Mesendoderm (in vitro differentiated cells): ENCODE measurements around the gene CDH8.

Source experiments
- DNase-seq: peaks from one replicate; pipeline ENCODE4 v3.0.0; 2013
- H2AK5ac ChIP-seq: 2 replicates; pipeline ENCODE4 v1.6.1; 2013; ENCODE audit warnings: low read length, inconsistent platforms
- H2BK120ac ChIP-seq: 2 replicates; pipeline ENCODE4 v1.6.1; 2013; ENCODE audit warnings: low read depth, mild to moderate bottlenecking, low read length, moderate library complexity, mixed read lengths
- H2BK15ac ChIP-seq: replicated peaks from 2 replicates; pipeline ENCODE4 v1.6.1; 2013; ENCODE audit warnings: low read depth, mild to moderate bottlenecking, moderate library complexity
- H2BK5ac ChIP-seq: 2 replicates; pipeline ENCODE4 v1.6.1; 2013; ENCODE audit warnings: low read length, inconsistent platforms
- H3K18ac ChIP-seq: 2 replicates; pipeline ENCODE4 v1.6.1; 2013; ENCODE audit warnings: mild to moderate bottlenecking, low read length, mixed read lengths
- H3K23ac ChIP-seq: one replicate; pipeline ENCODE4 v1.6.1; 2013; ENCODE audit warnings: low read length
- H3K27ac ChIP-seq: 2 replicates; pipeline ENCODE4 v1.5.1; 2013; ENCODE audit warnings: low read depth, mild to moderate bottlenecking, inconsistent platforms, low read length, moderate library complexity
- H3K27me3 ChIP-seq: 2 replicates; pipeline ENCODE4 v1.6.1; 2013; ENCODE audit warnings: low read length, control low read depth, mild to moderate bottlenecking, inconsistent platforms; ENCODE audit not compliant: insufficient read depth, poor library complexity
- H3K36me3 ChIP-seq: 2 replicates; pipeline ENCODE4 v1.6.1; 2013; ENCODE audit warnings: low read length, inconsistent platforms; ENCODE audit not compliant: control insufficient read depth, insufficient read depth
- H3K4ac ChIP-seq: one replicate; pipeline ENCODE4 v1.6.1; 2013; ENCODE audit warnings: low read depth, mild to moderate bottlenecking, low read length, moderate library complexity
- H3K4me1 ChIP-seq: 2 replicates; pipeline ENCODE4 v1.6.1; 2013; ENCODE audit warnings: low read depth, low read length, inconsistent platforms; ENCODE audit not compliant: control insufficient read depth
- H3K4me2 ChIP-seq: 2 replicates; pipeline ENCODE4 v1.6.1; 2013; ENCODE audit warnings: low read length
- H3K4me3 ChIP-seq: 2 replicates; pipeline ENCODE4 v1.5.1; 2013; ENCODE audit warnings: mild to moderate bottlenecking, low read length
- H3K56ac ChIP-seq: one replicate; pipeline ENCODE4 v1.6.1; 2013; ENCODE audit warnings: low read length
- H3K79me1 ChIP-seq: 2 replicates; pipeline ENCODE4 v1.6.1; 2013; ENCODE audit warnings: low read length, inconsistent platforms
- H3K79me2 ChIP-seq: 2 replicates; pipeline ENCODE4 v1.6.1; 2013; ENCODE audit warnings: mild to moderate bottlenecking, low read length; ENCODE audit not compliant: control insufficient read depth, insufficient read depth
- H3K9ac ChIP-seq: 2 replicates; pipeline ENCODE4 v1.6.1; 2013; ENCODE audit warnings: low read length, inconsistent platforms
- H4K5ac ChIP-seq: one replicate; pipeline ENCODE4 v1.6.1; 2013; ENCODE audit warnings: low read length
- H4K8ac ChIP-seq: one replicate; pipeline ENCODE4 v1.6.1; 2013; ENCODE audit warnings: low read depth, mild to moderate bottlenecking, control low read depth, low read length, moderate library complexity
- WGBS: extraction: QIAGEN DNeasy Blood & Tissue Kit; methylation state at CpG from one replicate; pipeline ENCODE4 v1.1.7; 2013; ENCODE audit warnings: low lambda C conversion rate, missing lambda C conversion rate; ENCODE audit not compliant: insufficient coverage; ENCODE audit errors: extremely low coverage; 5-methylcytosine and 5-hydroxymethylcytosine counted together

CDH8 gene

GRCh38 chr16:61653544-61653943 is 382.7 kb downstream of the CDH8 start:
- Histone ChIP-seq H2BK15ac (no peak overlapping the region), H3K27ac (no peak overlapping the region), H3K4me1 (no peaks in the 10 kb centered on the region), H3K23ac (no peak overlapping the region), H2BK5ac (no peak overlapping the region), H2AK5ac (no peak overlapping the region), H3K36me3 (no peaks in the 10 kb centered on the region), H3K4ac (no peak overlapping the region), H2BK120ac (no peak overlapping the region), H4K8ac (no peak overlapping the region), H4K5ac (no peak overlapping the region), H3K79me2 (no peaks in the 10 kb centered on the region), H3K4me2 (no peak overlapping the region), H3K4me3 (no peak overlapping the region), H3K27me3 (no peaks in the 10 kb centered on the region), H3K18ac (no peak overlapping the region), H3K79me1 (no peaks in the 10 kb centered on the region), H3K9ac (no peak overlapping the region), H3K56ac (no peak overlapping the region)
- WGBS: no CpG with 5 or more reads among the region's 7 CpGs
- DNase-seq: no peak

- Histone ChIP-seq H2BK5ac (no peak overlapping the region), H3K36me3 (no peaks in the 10 kb centered on the region), H3K79me2 (no peaks in the 10 kb centered on the region), H3K4me3 (no peak overlapping the region), H3K4me1 (no peaks in the 10 kb centered on the region), H3K27ac (no peak overlapping the region), H2BK15ac (no peak overlapping the region), H3K9ac (no peak overlapping the region), H3K79me1 (no peaks in the 10 kb centered on the region), H2BK120ac (no peak overlapping the region), H4K5ac (no peak overlapping the region), H3K27me3 (no peaks in the 10 kb centered on the region), H3K4me2 (no peak overlapping the region), H4K8ac (no peak overlapping the region), H3K56ac (no peak overlapping the region), H3K18ac (no peak overlapping the region), H3K4ac (no peak overlapping the region), H2AK5ac (no peak overlapping the region), H3K23ac (no peak overlapping the region)
- DNase-seq: no peak
Observed at GRCh38 chr16:61645561-61645960, 390.7 kb downstream of the CDH8 start.

GRCh38 chr16:61644736-61645135 is 391.5 kb downstream of the CDH8 start:
- no peak overlapping the region for H2BK15ac ChIP-seq
- H3K79me1 ChIP-seq: no peaks in the 10 kb centered on the region
- no peak overlapping the region for H4K5ac ChIP-seq
- H4K8ac ChIP-seq: no peak overlapping the region
- no peaks in the 10 kb centered on the region for H3K4me1 ChIP-seq
- H2BK5ac ChIP-seq: no peak overlapping the region
- H3K56ac ChIP-seq: no peak overlapping the region
- no peaks in the 10 kb centered on the region for H3K36me3 ChIP-seq
- H3K23ac ChIP-seq: no peak overlapping the region
- no peak overlapping the region for H3K4me3 ChIP-seq
- H3K9ac ChIP-seq: no peak overlapping the region
- H3K27ac ChIP-seq: no peak overlapping the region
- no peak overlapping the region for H3K4ac ChIP-seq
- WGBS: 100% methylated on average over 1 of the region's 3 CpGs
- H3K18ac ChIP-seq: no peak overlapping the region
- DNase-seq: no peak
- no peaks in the 10 kb centered on the region for H3K79me2 ChIP-seq
- H3K27me3 ChIP-seq: no peaks in the 10 kb centered on the region
- no peak overlapping the region for H2BK120ac ChIP-seq
- H3K4me2 ChIP-seq: no peak overlapping the region
- H2AK5ac ChIP-seq: no peak overlapping the region

- no CpG with 5 or more reads among the region's 5 CpGs for WGBS
- no peak overlapping the region for H3K18ac ChIP-seq
- H2AK5ac ChIP-seq: no peak overlapping the region
- no peak overlapping the region for H2BK5ac ChIP-seq
- H4K8ac ChIP-seq: no peak overlapping the region
- H3K23ac ChIP-seq: no peak overlapping the region
- no peak overlapping the region for H2BK120ac ChIP-seq
- H3K79me1 ChIP-seq: no peaks in the 10 kb centered on the region
- no peaks in the 10 kb centered on the region for H3K36me3 ChIP-seq
- no peak overlapping the region for H3K9ac ChIP-seq
- no peak overlapping the region for H3K4me2 ChIP-seq
- no peaks in the 10 kb centered on the region for H3K27me3 ChIP-seq
- no peak overlapping the region for H4K5ac ChIP-seq
- H3K4ac ChIP-seq: no peak overlapping the region
- no peak overlapping the region for H3K27ac ChIP-seq
- no peak overlapping the region for H3K56ac ChIP-seq
- no peaks in the 10 kb centered on the region for H3K4me1 ChIP-seq
- no peak for DNase-seq
- H3K4me3 ChIP-seq: no peak overlapping the region
- no peak overlapping the region for H2BK15ac ChIP-seq
- H3K79me2 ChIP-seq: no peaks in the 10 kb centered on the region
Observed at GRCh38 chr16:61617219-61617783, 418.9 kb downstream of the CDH8 start.

GRCh38 chr16:61616088-61616487 is 420.1 kb downstream of the CDH8 start:
- WGBS: no CpG with 5 or more reads among the region's 2 CpGs
- H3K18ac ChIP-seq: no peak overlapping the region

GRCh38 chr16:61611847-61612491 is 424.3 kb downstream of the CDH8 start:
- Histone ChIP-seq H3K56ac (no peak overlapping the region), H3K4ac (no peak overlapping the region), H3K18ac (no peak overlapping the region), H3K36me3 (no peaks in the 10 kb centered on the region), H3K79me1 (no peaks in the 10 kb centered on the region), H3K79me2 (no peaks in the 10 kb centered on the region), H3K23ac (no peak overlapping the region), H3K9ac (no peak overlapping the region), H3K4me3 (no peak overlapping the region), H3K27me3 (no peaks in the 10 kb centered on the region), H3K27ac (no peak overlapping the region), H2BK5ac (no peak overlapping the region), H3K4me1 (no peaks in the 10 kb centered on the region), H3K4me2 (no peak overlapping the region), H2BK120ac (no peak overlapping the region), H4K8ac (no peak overlapping the region), H2BK15ac (no peak overlapping the region), H2AK5ac (no peak overlapping the region), H4K5ac (no peak overlapping the region)
- WGBS: no CpG with 5 or more reads among the region's 4 CpGs
- DNase-seq: no peak

More at GRCh38 chr16:61616088-61616487, 420.1 kb downstream of the CDH8 start:
- no peak overlapping the region for H3K56ac ChIP-seq
- H3K9ac ChIP-seq: no peak overlapping the region
- no peaks in the 10 kb centered on the region for H3K27me3 ChIP-seq
- H3K4me3 ChIP-seq: no peak overlapping the region
- H3K4me2 ChIP-seq: no peak overlapping the region
- H4K8ac ChIP-seq: no peak overlapping the region
- no peak for DNase-seq
- H3K79me1 ChIP-seq: no peaks in the 10 kb centered on the region
- H3K36me3 ChIP-seq: no peaks in the 10 kb centered on the region
- no peaks in the 10 kb centered on the region for H3K79me2 ChIP-seq
- no peak overlapping the region for H3K23ac ChIP-seq
- no peak overlapping the region for H2AK5ac ChIP-seq
- H2BK120ac ChIP-seq: no peak overlapping the region
- no peak overlapping the region for H4K5ac ChIP-seq
- H2BK5ac ChIP-seq: no peak overlapping the region
- H3K4ac ChIP-seq: no peak overlapping the region
- H2BK15ac ChIP-seq: no peak overlapping the region
- no peaks in the 10 kb centered on the region for H3K4me1 ChIP-seq
- no peak overlapping the region for H3K27ac ChIP-seq
